Stimulated activated CD4-positive, alpha-beta T cell treated with anti-CD3 and anti-CD28 coated beads, Interleukin-4, amount 100 ng/mL, for 24 hours (primary cell): Measurements from ENCODE around the gene GFRA1.

ENCODE experiments used
- DNase-seq: peaks from one replicate; pipeline ENCODE4 v3.0.0-alpha.2; 2020

The GFRA1 gene

DNA sequence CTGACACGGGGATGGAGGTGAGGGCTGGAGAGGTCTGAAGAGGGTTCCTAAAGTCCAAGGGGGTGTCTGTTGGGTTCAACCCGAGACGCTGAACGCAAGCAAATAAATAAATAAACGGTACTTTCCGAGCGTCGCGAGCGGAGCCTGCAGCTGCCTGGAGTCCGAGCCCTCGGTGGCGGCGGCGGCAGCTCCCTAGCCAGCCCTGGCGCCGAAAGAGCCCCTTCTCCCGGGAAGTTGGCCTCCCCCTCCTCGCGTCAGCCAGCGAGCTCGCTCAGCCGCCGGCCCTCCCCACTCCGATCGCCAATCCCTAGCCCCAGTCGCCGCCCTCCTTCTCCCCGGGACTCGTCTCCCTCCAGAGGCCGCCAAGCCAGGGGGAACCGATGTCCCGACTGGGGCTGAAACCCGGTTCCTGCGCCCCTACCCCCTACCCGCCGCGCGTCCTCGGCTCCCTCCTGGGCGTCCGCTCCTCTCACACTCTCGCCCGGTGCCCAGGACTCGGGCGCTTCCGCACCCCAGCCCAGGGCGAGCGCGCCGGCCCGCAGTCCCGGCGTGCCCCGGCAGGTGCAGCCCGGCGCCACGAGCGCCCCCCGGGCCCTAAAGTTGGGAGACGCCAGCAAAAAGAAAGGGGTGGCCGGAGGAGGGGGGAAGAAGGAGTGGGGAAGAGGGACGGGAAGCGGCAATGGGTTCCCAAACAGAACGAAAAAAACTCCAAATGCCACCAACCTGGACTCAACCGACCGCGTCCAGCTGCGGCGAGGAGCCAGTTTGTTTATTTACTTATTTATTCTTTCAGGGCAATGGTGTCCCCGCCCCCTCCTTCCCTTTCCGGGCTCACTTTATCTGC is at the start of gene GFRA1:
Gene GFRA1 (minus strand): TSS at position 767 of the 844 bp plus-strand sequence. CDS start 1,177 bp downstream, outside the sequence.
- DNase-seq: no peak

- DNase-seq: no peak
Measured at GRCh38 chr10:116316503-116316902, 43.5 kb upstream of the GFRA1 start.

- DNase-seq: no peak
Measured at GRCh38 chr10:116312548-116312947, 39.5 kb upstream of the GFRA1 start.

GRCh38 chr10:116311706-116312490 is 38.9 kb upstream of the GFRA1 start:
- DNase-seq: no peak

DNA sequence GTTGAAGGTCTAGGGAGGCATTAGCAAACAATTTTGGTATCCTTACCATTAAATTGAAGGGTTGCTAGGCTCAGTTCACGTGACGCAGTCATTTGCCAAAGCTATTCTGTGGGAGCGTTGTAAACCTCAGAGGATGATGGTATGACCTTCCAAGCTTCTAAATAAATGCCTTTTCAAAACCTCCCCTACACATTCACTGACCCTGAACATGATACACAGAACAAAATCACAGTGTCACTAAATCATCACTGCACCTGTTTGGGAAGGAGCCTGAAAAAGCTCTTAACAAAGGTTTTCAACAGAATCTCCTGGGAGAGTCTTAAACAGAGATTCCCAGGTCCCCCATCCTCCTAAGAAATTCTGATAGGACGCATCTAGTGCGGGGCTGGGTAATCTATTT is 38.0 kb upstream of the GFRA1 start:
- no peak for DNase-seq

- DNase-seq: no peak
Measured at GRCh38 chr10:116307455-116307854, 34.4 kb upstream of the GFRA1 start.

- DNase-seq: no peak
Measured at GRCh38 chr10:116306847-116307246, 33.8 kb upstream of the GFRA1 start.

DNA sequence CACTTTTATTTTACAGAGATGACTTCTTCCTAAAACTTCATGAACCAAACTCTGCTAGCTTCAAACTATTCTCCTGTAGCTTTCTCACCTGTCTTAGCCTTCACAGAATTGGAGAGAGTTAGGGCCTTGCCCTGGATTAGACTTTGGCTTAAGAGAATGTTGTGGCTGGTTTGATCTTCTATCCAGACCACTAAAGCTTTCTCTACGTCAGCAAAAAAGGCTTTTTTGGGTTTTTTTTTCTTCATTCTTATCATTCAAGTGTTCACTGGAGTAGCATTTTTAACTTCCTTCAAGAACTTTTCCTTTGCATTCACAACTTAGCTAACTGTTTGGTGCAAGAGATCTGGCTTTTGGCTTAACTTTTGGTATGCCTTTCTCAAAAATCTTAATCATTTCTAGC is 31.9 kb upstream of the GFRA1 start:
- no peak for DNase-seq

GRCh38 chr10:116300542-116300941 is 27.5 kb upstream of the GFRA1 start:
- DNase-seq: no peak

DNA sequence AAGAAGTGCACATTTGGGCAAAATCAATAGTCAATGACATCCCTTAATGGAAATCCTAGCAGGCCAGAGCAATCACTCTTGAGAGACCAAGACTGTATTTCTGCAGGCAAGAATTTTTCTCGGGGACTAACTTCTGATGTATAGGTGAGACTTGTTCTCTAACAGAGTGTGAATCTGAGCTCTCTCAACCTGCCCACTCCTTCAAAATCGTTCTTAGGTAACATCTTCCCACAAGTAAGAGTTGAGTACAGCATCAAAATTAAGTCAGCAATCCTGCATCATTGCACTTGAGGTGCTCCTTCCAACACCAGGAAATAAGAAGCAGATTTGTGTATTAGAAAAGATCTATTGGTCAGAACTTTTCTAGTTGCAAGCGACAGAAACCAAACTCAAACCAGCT is 25.6 kb upstream of the GFRA1 start:
- no peak for DNase-seq

DNA sequence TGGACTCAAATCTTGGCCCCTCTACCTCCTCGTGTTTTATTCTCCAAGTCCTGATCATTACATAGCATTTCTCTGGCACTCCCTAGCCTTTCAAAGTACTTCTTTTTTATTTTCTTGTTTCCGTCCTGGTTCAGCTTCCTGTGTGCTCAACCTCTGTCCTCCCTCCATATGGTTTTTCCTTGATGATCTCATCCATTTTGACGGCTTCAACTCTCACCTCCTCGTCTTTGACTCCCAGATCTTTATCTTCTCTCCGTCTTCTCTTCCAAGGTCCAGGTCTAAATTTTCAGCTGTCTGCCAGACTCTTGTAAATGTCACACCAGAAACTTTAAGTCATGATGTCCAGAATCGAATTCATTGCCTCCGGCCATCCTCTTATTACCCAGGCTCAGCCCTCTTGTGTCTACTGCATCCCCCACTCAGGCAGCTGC is 23.3 kb upstream of the GFRA1 start:
- no peak for DNase-seq

GRCh38 chr10:116292493-116292892 is 19.5 kb upstream of the GFRA1 start:
- DNase-seq: no peak

DNA sequence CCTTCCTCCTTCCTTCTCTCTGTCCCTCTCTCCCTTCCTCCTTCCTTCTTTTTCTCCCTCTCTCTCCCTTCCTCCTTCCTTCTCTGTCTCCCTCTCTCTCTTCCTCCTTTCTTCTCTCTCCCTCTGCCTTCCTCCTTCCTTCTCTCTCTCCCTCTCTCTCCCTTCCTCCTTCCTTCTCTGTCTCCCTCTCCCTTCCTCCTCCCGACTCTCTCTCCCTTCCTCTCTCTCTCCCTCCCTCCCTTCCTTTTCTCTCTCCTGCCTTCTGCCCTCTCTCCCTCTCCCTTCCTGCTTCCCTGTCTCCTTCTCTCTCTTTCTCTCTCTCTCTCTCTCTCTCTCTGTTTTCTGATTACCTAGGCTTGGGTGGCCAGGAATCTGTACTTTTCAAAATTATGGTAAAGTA is 16.6 kb upstream of the GFRA1 start:
- no peak for DNase-seq

DNA sequence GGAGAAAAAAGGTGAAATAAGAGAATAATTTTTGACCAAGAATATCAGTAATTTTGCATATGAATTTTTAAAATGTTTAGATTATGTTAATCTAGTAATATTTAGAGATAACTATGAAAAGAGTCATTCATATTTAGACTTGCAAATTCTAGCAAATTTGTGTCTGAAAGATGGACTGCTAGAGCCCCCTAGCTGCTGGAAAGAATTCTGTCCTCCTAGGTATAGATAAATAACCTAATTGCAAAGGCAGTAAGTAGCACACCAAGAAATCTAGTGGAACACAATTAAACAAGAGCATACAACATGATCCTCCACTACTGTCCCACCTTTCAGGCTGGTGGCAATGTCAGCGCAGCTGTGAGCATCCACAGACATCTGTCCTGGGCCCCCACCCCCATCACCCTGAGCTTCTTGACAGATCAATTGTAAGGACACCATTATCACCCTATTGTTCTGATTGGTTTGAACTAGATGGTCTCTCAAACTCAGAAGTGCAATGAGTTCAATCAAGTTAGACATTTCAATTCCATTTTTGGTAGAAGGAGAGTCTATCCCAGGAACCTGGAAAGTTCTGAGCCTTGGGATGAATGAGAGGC is 15.0 kb upstream of the GFRA1 start:
- no peak for DNase-seq

GRCh38 chr10:116286626-116287200 is 13.7 kb upstream of the GFRA1 start:
- no peak for DNase-seq

DNA sequence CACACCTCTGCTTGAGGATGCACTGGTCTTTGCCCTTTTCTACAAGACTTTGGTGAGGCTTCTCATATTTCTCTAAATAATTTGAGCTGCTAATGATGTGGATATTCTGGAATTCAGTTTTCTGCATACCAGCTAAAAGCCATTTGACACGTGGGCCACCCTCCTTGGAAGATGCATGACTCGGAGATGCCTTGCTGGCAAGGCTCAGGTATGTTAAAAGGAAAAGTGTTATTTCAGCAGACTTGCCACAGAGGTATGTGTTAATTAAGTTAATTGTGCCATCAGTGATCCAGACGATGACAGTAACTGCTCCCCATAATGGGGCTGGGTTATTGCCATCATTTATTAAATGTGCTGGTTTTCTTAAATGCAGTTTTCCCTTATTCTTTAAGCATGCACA is 8.8 kb upstream of the GFRA1 start:
- no peak for DNase-seq

DNA sequence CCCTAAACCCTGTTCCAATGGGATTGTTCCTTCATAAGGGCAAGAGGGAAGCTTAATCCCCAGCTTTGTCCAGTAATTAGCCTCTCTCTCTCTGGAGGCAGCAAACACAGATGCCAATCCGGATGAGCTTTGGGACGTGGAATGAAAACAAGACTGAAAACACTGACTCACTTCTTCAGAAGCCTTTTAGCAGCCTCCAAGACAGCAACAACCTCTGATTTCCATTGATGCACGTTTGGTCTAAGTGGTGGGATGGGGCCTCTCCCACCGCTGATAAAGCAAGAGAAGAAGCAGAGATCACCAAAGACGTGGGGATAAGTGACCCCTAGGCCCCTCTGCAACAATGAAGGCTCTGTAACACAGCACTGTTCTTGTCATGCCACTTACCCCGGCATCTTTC is 5.8 kb upstream of the GFRA1 start:
- no peak for DNase-seq

DNA sequence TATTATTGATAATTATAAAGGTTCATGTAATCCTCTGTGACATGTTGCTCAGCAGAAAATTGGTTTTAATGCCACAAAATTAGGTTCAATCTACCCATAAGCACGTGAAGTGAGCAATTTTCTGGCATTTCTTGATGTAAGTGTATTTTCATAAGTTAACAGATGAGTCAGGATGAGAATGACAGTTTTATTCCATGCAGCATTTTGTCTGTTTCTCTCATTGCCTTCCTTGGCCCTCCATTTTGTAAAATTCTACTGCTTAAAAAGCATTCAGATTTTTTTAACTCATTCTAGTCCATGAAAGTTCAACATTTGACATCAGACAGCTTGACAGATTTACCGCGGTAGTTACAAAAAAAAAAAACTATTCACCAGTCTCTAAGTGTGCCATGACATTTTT is 4.0 kb upstream of the GFRA1 start:
- DNase-seq: no peak

- no peak for DNase-seq
Measured at GRCh38 chr10:116274064-116274904, 1.3 kb upstream of the GFRA1 start.

GRCh38 chr10:116271593-116272439 is 1.2 kb downstream of the GFRA1 start:
- DNase-seq: no peak
